ENCODE results near the gene S1PR4. TPM values are rescaled to one million over a fixed set of nuclear protein-coding genes. Genes with fewer than 3 reads are reported as not detected.
A peak's percentile ranks its signal among the peaks of the same experiment; 100 is the strongest.

Gene S1PR4
- total and polyA plus RNA-seq, 7 experiments from 2014 or later, result 61.0 to 589 (median 213) TPM

DNA sequence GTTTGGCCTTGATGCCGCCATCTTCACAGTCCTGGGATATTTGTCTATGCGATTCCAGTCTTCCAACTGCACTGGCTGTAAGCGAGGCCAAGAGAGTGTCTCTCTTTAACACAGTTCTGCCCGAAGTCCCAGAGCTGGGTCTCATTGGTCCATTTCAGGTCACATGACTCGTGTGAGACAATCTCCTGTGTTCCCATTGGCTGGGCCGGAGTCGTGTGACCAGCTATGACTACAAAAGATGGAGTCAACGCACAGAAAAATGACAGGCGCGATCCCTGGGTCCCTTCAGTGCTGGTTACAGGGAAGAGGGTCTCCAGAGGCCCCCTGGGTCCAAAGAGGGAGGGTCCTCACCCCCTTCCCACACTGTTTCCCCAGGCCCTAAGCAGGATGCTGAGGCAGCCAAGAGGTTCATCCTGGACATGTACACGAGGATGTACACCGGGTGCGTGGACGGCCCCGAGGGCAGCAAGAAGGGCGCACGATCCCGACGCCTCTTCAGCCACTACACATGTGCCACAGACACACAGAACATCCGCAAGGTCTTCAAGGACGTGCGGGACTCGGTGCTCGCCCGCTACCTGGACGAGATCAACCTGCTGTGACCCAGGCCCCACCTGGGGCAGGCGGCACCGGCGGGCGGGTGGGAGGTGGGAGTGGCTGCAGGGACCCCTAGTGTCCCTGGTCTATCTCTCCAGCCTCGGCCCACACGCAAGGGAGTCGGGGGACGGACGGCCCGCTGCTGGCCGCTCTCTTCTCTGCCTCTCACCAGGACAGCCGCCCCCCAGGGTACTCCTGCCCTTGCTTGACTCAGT is 15.9 kb upstream of the S1PR4 start:
- no peaks in the 10 kb centered on the region for H3K9me3 ChIP-seq (ENCODE audit: control insufficient read depth in 2 of 3, low read length in 3 of 3)
- POLR2A ChIA-PET, result interaction anchor here (1.3 to 1.5 kb wide), 2 partner anchors 8 to 21 kb away, joined by 3 to 4 read pairs; no protein-coding TSS in a partner anchor
- Mint-ChIP-seq H3K9me3 (peaks cover 0 to 11% (median 0%) of the 10 kb centered on the region in 11 donors), H3K36me3 (peaks cover 0 to 71% (median 0%) of the 10 kb centered on the region in 5 donors), H3K27me3 (no peaks in the 10 kb centered on the region), H3K4me1 (peaks cover 12 to 53% (median 15%) of the 10 kb centered on the region in 7 donors), H3K4me3 (no peak overlapping the region), H3K27ac (peak overlapping the region in 2 of 9 donors; percentile 38 to 74)
- H3K4me1 ChIP-seq (ENCODE audit: control insufficient read depth in 2 of 2, insufficient read depth in 2 of 2, low read length in 2 of 2), result no peaks in the 10 kb centered on the region
- ATAC-seq (no peak), DNase-seq (no peak)
- no peak overlapping the region for H3K4me3 ChIP-seq (ENCODE audit: low read length)
- no peaks in the 10 kb centered on the region for H3K36me3 ChIP-seq (ENCODE audit: control insufficient read depth in 2 of 3, insufficient read depth in 3 of 3, low read length in 3 of 3)
- no peak overlapping the region for H3K27ac ChIP-seq (ENCODE audit: low read depth, low read length)
- intact Hi-C loops (cut with micrococcal nuclease), result loop anchor here (1.0 to 10.0 kb wide), 9 partner anchors 16 to 275 kb away; partner anchors contain the start of gene S1PR4 (in 2 of the 2)
- CTCF ChIA-PET, result interaction anchor here (0.8 to 3.5 kb wide), 10 partner anchors 11 to 57 kb away, joined by 3 to 34 read pairs (median 4); no protein-coding TSS in a partner anchor
- H3K27me3 ChIP-seq (ENCODE audit: control insufficient read depth in 2 of 2, insufficient read depth in 2 of 2, low read length in 2 of 2), result no peaks in the 10 kb centered on the region

- peaks cover 0 to 11% (median 0%) of the 10 kb centered on the region in 11 donors for H3K9me3 Mint-ChIP-seq
- H3K27me3 ChIP-seq (ENCODE audit: control insufficient read depth in 2 of 2, insufficient read depth in 2 of 2, low read length in 2 of 2), result no peaks in the 10 kb centered on the region
- H3K4me3 ChIP-seq (ENCODE audit: low read length), result no peak overlapping the region
- intact Hi-C loops (cut with micrococcal nuclease), result loop anchor here (1.0 to 10.0 kb wide), 9 partner anchors 15 to 276 kb away; partner anchors contain the start of gene S1PR4 (in 2 of the 2)
- ChIA-PET CTCF (interaction anchor here (0.5 to 3.5 kb wide), 7 partner anchors 14 to 1555 kb away, joined by 3 to 34 read pairs (median 3); no protein-coding TSS in a partner anchor), POLR2A (interaction anchor here (0.5 to 0.6 kb wide), 2 partner anchors 8 to 217 kb away, joined by 3 read pairs; no protein-coding TSS in a partner anchor)
- H3K27ac Mint-ChIP-seq, result peak overlapping the region in 6 of 9 donors; percentile 14 to 83 (median 56)
- H3K27me3 Mint-ChIP-seq, result no peaks in the 10 kb centered on the region
- H3K36me3 Mint-ChIP-seq, result peaks cover 0 to 70% (median 0%) of the 10 kb centered on the region in 5 donors
- peak overlapping the region in 2 of 10 donors; percentile 35 to 38 for H3K4me3 Mint-ChIP-seq
- H3K4me1 ChIP-seq (ENCODE audit: control insufficient read depth in 2 of 2, insufficient read depth in 2 of 2, low read length in 2 of 2), result no peaks in the 10 kb centered on the region
- H3K36me3 ChIP-seq (ENCODE audit: control insufficient read depth in 2 of 3, insufficient read depth in 3 of 3, low read length in 3 of 3), result no peaks in the 10 kb centered on the region
- peaks cover 12 to 48% (median 15%) of the 10 kb centered on the region in 7 donors for H3K4me1 Mint-ChIP-seq
- H3K27ac ChIP-seq (ENCODE audit: low read depth, low read length), result no peak overlapping the region
- ATAC-seq, result peak; percentile 76
- peak in 8 of 9 donors; percentile 48 to 76 (median 62) for DNase-seq
- no peaks in the 10 kb centered on the region for H3K9me3 ChIP-seq (ENCODE audit: control insufficient read depth in 2 of 3, low read length in 3 of 3)
Measured at GRCh38 chr19:3163230-3163886, 15.2 kb upstream of the S1PR4 start.

DNA sequence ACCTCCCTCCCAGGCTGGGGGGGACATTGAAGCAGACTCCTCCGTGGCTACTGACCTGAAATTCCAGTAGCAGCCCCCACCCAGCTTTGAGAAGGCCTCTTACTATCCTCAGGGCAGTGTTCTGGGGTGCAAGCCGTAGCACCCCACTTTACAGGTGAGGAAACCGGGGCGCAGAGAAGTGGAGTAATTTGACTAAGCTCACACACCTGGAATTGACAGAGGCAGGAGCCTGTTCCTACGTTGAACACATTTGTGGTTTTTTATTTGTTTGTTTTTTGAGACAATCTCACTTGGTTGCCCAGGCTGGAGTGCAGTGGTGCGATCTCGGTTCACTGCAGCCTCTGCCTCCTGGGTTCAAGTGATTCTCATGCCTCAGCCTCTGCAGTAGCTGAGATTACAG is 14.6 kb upstream of the S1PR4 start:
- no peak overlapping the region for H3K4me3 Mint-ChIP-seq
- peaks cover 12 to 44% (median 15%) of the 10 kb centered on the region in 7 donors for H3K4me1 Mint-ChIP-seq
- DNase-seq, result no peak
- H3K36me3 Mint-ChIP-seq, result peaks cover 0 to 66% (median 0%) of the 10 kb centered on the region in 5 donors
- Histone ChIP-seq H3K4me1 (ENCODE audit: control insufficient read depth in 2 of 2, insufficient read depth in 2 of 2, low read length in 2 of 2) (no peaks in the 10 kb centered on the region), H3K9me3 (ENCODE audit: control insufficient read depth in 2 of 3, low read length in 3 of 3) (no peaks in the 10 kb centered on the region), H3K27me3 (ENCODE audit: control insufficient read depth in 2 of 2, insufficient read depth in 2 of 2, low read length in 2 of 2) (no peaks in the 10 kb centered on the region), H3K27ac (ENCODE audit: low read depth, low read length) (no peak overlapping the region), H3K36me3 (ENCODE audit: control insufficient read depth in 2 of 3, insufficient read depth in 3 of 3, low read length in 3 of 3) (no peaks in the 10 kb centered on the region), H3K4me3 (ENCODE audit: low read length) (no peak overlapping the region)
- ChIA-PET CTCF (interaction anchor here (0.5 to 3.5 kb wide), 8 partner anchors 13 to 1556 kb away, joined by 3 to 34 read pairs (median 4); no protein-coding TSS in a partner anchor), POLR2A (interaction anchor here (0.5 to 0.6 kb wide), 2 partner anchors 9 to 218 kb away, joined by 3 read pairs; no protein-coding TSS in a partner anchor)
- ATAC-seq, result no peak
- peak overlapping the region in 3 of 9 donors; percentile 22 to 83 (median 31) for H3K27ac Mint-ChIP-seq
- no peaks in the 10 kb centered on the region for H3K27me3 Mint-ChIP-seq
- H3K9me3 Mint-ChIP-seq, result peaks cover 0 to 11% (median 0%) of the 10 kb centered on the region in 11 donors
- intact Hi-C loops (cut with micrococcal nuclease), result loop anchor here (1.0 to 10.0 kb wide), 9 partner anchors 14 to 277 kb away; partner anchors contain the start of gene S1PR4 (in 2 of the 2)

GRCh38 chr19:3167533-3168272 is 10.9 kb upstream of the S1PR4 start:
- Histone ChIP-seq H3K4me1 (ENCODE audit: control insufficient read depth in 2 of 2, insufficient read depth in 2 of 2, low read length in 2 of 2) (no peaks in the 10 kb centered on the region), H3K27me3 (ENCODE audit: control insufficient read depth in 2 of 2, insufficient read depth in 2 of 2, low read length in 2 of 2) (no peaks in the 10 kb centered on the region), H3K36me3 (ENCODE audit: control insufficient read depth in 2 of 3, insufficient read depth in 3 of 3, low read length in 3 of 3) (no peaks in the 10 kb centered on the region), H3K4me3 (ENCODE audit: low read length) (no peak overlapping the region), H3K9me3 (ENCODE audit: control insufficient read depth in 2 of 3, low read length in 3 of 3) (no peaks in the 10 kb centered on the region), H3K27ac (ENCODE audit: low read depth, low read length) (no peak overlapping the region)
- CTCF ChIA-PET, result interaction anchor here (0.5 to 0.6 kb wide), 3 partner anchors 204 to 1974 kb away, joined by 3 to 5 read pairs (median 4); no protein-coding TSS in a partner anchor
- Mint-ChIP-seq H3K36me3 (peaks cover 0 to 40% (median 0%) of the 10 kb centered on the region in 5 donors), H3K27me3 (no peaks in the 10 kb centered on the region), H3K4me1 (peaks cover 12 to 36% (median 21%) of the 10 kb centered on the region in 7 donors), H3K4me3 (no peak overlapping the region), H3K27ac (peak overlapping the region in 4 of 9 donors; percentile 36 to 82 (median 52)), H3K9me3 (peaks cover 0 to 5% (median 0%) of the 10 kb centered on the region in 11 donors)
- ATAC-seq, result no peak
- POLR2A ChIA-PET, result interaction anchor here (2.4 kb wide), 1 partner anchor 17 kb away, joined by 13 read pairs; no protein-coding TSS in a partner anchor
- DNase-seq, result no peak
- intact Hi-C loops (cut with micrococcal nuclease), result loop anchor here in 1 of 2 donors (10.0 kb wide), 1 partner anchor 93 kb away; no protein-coding TSS in a partner anchor

GRCh38 chr19:3171894-3172672 is 6.5 kb upstream of the S1PR4 start:
- peaks cover 0 to 21% (median 0%) of the 10 kb centered on the region in 5 donors for H3K36me3 Mint-ChIP-seq
- intact Hi-C loops (cut with micrococcal nuclease), result no loop called here
- H3K9me3 ChIP-seq (ENCODE audit: control insufficient read depth in 2 of 3, low read length in 3 of 3), result no peaks in the 10 kb centered on the region
- H3K4me3 ChIP-seq (ENCODE audit: low read length), result no peak overlapping the region
- ATAC-seq, result peak; percentile 26
- H3K27me3 ChIP-seq (ENCODE audit: control insufficient read depth in 2 of 2, insufficient read depth in 2 of 2, low read length in 2 of 2), result no peaks in the 10 kb centered on the region
- no peaks in the 10 kb centered on the region for H3K27me3 Mint-ChIP-seq
- H3K27ac Mint-ChIP-seq, result peak overlapping the region in 7 of 9 donors; percentile 8 to 83 (median 38)
- no peak overlapping the region for H3K27ac ChIP-seq (ENCODE audit: low read depth, low read length)
- CTCF ChIA-PET, result no interaction called here
- DNase-seq, result no peak
- POLR2A ChIA-PET, result interaction anchor here (0.5 to 2.2 kb wide), 3 partner anchors 12 to 612 kb away, joined by 3 to 21 read pairs (median 3); partner anchors contain the start of gene NCLN
- no peaks in the 10 kb centered on the region for H3K36me3 ChIP-seq (ENCODE audit: control insufficient read depth in 2 of 3, insufficient read depth in 3 of 3, low read length in 3 of 3)
- H3K4me3 Mint-ChIP-seq, result no peak overlapping the region
- H3K4me1 ChIP-seq (ENCODE audit: control insufficient read depth in 2 of 2, insufficient read depth in 2 of 2, low read length in 2 of 2), result peaks cover 10 to 15% of the 10 kb centered on the region in 2 donors
- H3K4me1 Mint-ChIP-seq, result peaks cover 5 to 31% (median 21%) of the 10 kb centered on the region in 7 donors
- H3K9me3 Mint-ChIP-seq, result no peaks in the 10 kb centered on the region

All from naive thymus-derived CD4-positive, alpha-beta T cell (primary cell).